NT2/D1 (cell line): Measurements from ENCODE around the gene ENDOD1.

Experiments used
- YY1 ChIP-seq: IDR thresholded peaks from 2 replicates; pipeline ENCODE4 v1.6.1; 2011; ENCODE audit not compliant: insufficient read length, insufficient read depth
- ZNF274 ChIP-seq: IDR thresholded peaks from 2 replicates; pipeline ENCODE4 v1.6.1; 2011; ENCODE audit warnings: mild to moderate bottlenecking, low read depth, low read length

DNA sequence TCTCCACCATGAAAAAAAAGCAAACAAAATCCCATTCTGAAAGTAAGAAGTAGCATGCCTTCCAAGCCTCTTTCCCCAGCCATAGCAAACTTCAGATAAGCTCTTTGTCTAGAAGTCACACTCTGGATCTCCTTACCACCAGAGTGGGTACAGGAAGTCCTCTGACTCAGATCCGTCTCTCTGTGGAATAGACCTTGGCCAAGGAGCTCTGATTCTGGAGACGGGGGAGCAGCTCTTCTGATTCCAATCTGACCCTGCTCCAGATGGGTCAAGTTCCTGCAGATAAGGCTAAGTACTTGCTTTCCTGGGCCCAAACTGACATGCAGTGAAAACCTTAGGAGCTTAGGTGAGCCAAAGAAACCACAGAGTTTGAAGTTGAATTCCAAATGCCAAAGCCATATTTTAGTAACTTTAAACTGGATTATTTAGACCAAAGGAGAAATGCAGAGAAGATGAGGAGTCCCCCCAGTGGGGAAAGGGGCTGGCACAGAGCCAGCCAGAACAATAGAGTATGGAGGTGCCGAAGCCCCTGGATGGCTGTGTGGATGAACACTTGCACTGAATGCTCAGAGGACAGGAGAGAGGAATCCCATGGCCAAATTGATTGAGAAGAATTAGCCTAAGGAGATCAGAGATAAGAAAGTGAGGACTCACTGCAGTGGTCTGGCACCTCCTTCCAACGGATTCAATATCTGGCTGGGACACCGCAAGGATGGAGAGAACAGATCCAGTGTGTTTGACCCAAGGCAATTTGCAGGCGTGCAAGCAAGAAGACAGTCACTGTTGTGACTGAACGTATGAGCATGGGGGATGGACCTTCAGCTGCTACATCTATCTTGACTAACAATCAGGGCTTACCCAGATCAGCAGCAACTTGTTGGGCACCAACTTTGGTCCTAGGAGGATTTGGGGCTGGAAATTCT is 54.9 kb downstream of the ENDOD1 start:
- TF ChIP-seq ZNF274 (no peak), YY1 (no peak)
